ENCODE results near the gene EFNA3.

Gene EFNA3

GRCh38 chr1:155085504-155086127 lies 7.0 kb downstream of the EFNA3 start:
- DNase-seq, result no peak

GRCh38 chr1:155086128-155086741 lies 7.6 kb downstream of the EFNA3 start:
- DNase-seq, result peak; percentile 27

- DNase-seq, result no peak
These were observed 8.4 kb downstream of the EFNA3 start for GRCh38 chr1:155086856-155087535.

- peak; percentile 74 for DNase-seq
These were observed 12.7 kb downstream of the EFNA3 start for GRCh38 chr1:155091071-155092051.

GRCh38 chr1:155092131-155092530 lies 13.5 kb downstream of the EFNA3 start:
- no peak for DNase-seq

GRCh38 chr1:155092641-155093040 lies 14.0 kb downstream of the EFNA3 start:
- DNase-seq, result no peak

GRCh38 chr1:155093911-155094621 lies 15.4 kb downstream of the EFNA3 start:
- peak; percentile 18 for DNase-seq

GRCh38 chr1:155094622-155094948 lies 15.9 kb downstream of the EFNA3 start:
- no peak for DNase-seq

- no peak for DNase-seq
These were observed 20.7 kb downstream of the EFNA3 start for GRCh38 chr1:155099331-155099730.

GRCh38 chr1:155103325-155103724 lies 24.7 kb downstream of the EFNA3 start:
- DNase-seq, result no peak

GRCh38 chr1:155104605-155105534 lies 26.2 kb downstream of the EFNA3 start:
- DNase-seq, result no peak

GRCh38 chr1:155105604-155106011 lies 27.0 kb downstream of the EFNA3 start:
- DNase-seq, result no peak

GRCh38 chr1:155106862-155107261 lies 28.2 kb downstream of the EFNA3 start:
- DNase-seq, result no peak

GRCh38 chr1:155107309-155108264 lies 28.9 kb downstream of the EFNA3 start:
- no peak for DNase-seq

- no peak for DNase-seq
These were observed 29.7 kb downstream of the EFNA3 start for GRCh38 chr1:155108296-155108695.

GRCh38 chr1:155110381-155110780 lies 31.7 kb downstream of the EFNA3 start:
- DNase-seq, result no peak

GRCh38 chr1:155110826-155111225 lies 32.2 kb downstream of the EFNA3 start:
- no peak for DNase-seq

- DNase-seq, result no peak
These were observed 34.9 kb downstream of the EFNA3 start for GRCh38 chr1:155113450-155113980.

GRCh38 chr1:155116113-155116764 lies 37.6 kb downstream of the EFNA3 start:
- no peak for DNase-seq
